ENCODE results near the gene ARVCF. TPM values are rescaled to one million over a fixed set of nuclear protein-coding genes. Genes with fewer than 3 reads are reported as not detected.
"Not testable (repeated sequence)": the region's sequence is repeated elsewhere in the genome, so short reads cannot be mapped to it uniquely, and the experiment has no call there.

ARVCF gene
- total and polyA plus RNA-seq, 2 donors (not counting 1 experiment from before 2014, with no cell fraction given), result 2.2 to 6.7 TPM

DNA sequence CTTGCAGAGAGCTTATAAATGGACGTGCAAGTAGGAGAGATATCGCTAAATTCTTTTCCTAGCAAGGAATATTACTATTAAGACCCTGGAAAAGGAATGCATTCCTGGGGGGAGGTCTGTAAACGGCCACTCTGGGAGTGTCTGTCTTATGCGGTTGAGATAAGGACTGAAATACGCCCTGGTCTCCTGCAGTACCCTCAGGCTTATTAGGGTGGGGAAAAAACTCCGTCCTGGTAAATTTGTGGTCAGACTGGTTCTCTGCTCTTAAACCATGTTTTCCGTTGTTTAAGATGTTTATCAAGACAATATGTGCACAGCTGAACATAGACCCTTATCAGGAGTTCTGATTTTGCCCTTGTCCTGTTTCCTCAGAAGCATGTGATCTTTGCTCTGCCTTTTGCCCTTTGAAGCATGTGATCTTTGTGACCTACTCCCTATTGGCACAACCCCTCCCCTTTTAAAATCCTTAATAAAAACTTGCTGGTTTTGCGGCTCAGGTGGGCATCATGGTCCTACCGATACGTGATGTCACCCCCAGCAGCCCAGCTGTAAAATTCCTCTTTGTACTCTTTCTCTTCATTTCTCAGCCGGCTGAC is 81.4 kb downstream of the ARVCF start:
- ATAC-seq (ENCODE audit: low read depth); H3K27ac Mint-ChIP-seq; H4K20me1 ChIP-seq (ENCODE audit: control insufficient read depth, insufficient read depth, low read length, poor library complexity, severe bottlenecking); DNase-seq; H3K4me3 ChIP-seq (ENCODE audit: control extremely low read depth in 1 of 5, extremely low read depth in 1 of 5, insufficient read depth in 1 of 5, low read depth in 2 of 5, low read length in 4 of 5); H3K27me3 ChIP-seq (replicated peaks in 1 of 4; ENCODE audit: control extremely low read depth in 1 of 4, control insufficient read depth in 3 of 4, insufficient read depth in 4 of 4, low read length in 3 of 4); H3K36me3 ChIP-seq (replicated peaks in 1 of 2; ENCODE audit: control extremely low read depth in 1 of 2, control insufficient read depth in 1 of 2, extremely low read depth in 1 of 2, insufficient read depth in 2 of 2, low read length in 1 of 2); H3K4me3 Mint-ChIP-seq; H3K4me2 ChIP-seq (replicated peaks; ENCODE audit: low read depth, low read length, poor library complexity, severe bottlenecking); H3K9me3 Mint-ChIP-seq (ENCODE audit: insufficient read depth); H3K4me1 ChIP-seq (ENCODE audit: control insufficient read depth in 2 of 2, insufficient read depth in 2 of 2, low read length in 2 of 2); H2AFZ ChIP-seq (ENCODE audit: insufficient read depth, low read depth, low read length, poor library complexity, severe bottlenecking); H3K79me2 ChIP-seq (ENCODE audit: control insufficient read depth, insufficient read depth, low read length); intact Hi-C loops (cut with micrococcal nuclease); H3K9ac ChIP-seq (ENCODE audit: low read length); POLR2A ChIA-PET; CTCF ChIA-PET; H3K4me1 Mint-ChIP-seq; H3K27me3 Mint-ChIP-seq; H3K27ac ChIP-seq (ENCODE audit: low read length in 2 of 2): not testable (repeated sequence)
- WGBS (ENCODE audit: insufficient coverage), result 89% methylated on average over 5 of the region's 11 CpGs
- peaks cover 0 to 15% (median 4%) of the 10 kb centered on the region in 3 donors for H3K9me3 ChIP-seq (ENCODE audit: control extremely low read depth in 1 of 3, control insufficient read depth in 2 of 3, insufficient read depth in 1 of 3, low read length in 2 of 3)

DNA sequence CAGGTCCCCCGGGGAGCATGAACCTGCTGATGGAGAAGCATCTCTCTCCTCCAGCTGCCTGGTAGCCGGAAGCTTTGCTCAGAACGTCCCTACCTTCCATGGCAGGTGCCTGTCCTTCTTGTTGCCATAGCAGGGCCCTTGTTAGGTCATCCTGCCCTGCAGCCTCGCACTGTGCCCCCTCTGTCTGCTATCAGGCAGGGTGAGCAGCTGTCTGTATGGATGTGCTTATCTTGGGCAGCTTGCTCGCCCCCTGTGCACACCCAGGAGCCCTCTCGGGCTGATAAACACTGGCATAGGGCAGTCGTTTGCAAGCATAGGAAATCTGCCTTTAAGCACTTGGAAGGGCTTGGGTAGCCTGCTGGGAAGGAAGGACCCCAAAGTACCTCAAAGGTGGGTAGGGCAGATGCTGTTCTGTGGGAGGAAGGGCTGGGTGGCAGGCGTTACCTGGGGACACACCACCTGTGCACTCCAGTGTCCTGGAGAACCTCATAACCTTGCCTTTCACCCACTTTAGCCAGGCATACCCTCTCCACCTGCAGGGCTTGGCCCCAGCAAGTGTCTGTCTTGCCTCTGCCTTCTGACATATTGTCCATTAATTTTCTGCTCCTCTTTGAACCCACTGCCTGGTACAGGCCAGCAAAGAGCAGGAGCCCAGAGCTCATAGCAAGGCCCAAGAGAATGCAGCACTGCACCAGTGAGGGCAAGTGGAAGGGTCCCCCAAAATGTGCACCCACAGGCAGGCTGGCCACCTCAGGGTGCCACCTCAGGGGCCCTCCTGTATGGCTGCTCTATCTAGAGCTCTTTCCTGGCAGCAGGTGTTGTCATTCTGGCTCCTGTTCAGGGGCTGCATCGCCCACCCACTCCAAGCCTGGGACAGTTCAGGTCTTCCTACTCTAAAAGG is 83.0 kb downstream of the ARVCF start:
- H3K27ac ChIP-seq (ENCODE audit: low read length in 2 of 2), result no peak overlapping the region
- no peak overlapping the region for H2AFZ ChIP-seq (ENCODE audit: insufficient read depth, low read depth, low read length, poor library complexity, severe bottlenecking)
- H3K4me3 ChIP-seq (ENCODE audit: control extremely low read depth in 1 of 5, extremely low read depth in 1 of 5, insufficient read depth in 1 of 5, low read depth in 2 of 5, low read length in 4 of 5), result no peak overlapping the region
- H4K20me1 ChIP-seq (ENCODE audit: control insufficient read depth, insufficient read depth, low read length, poor library complexity, severe bottlenecking), result no peaks in the 10 kb centered on the region
- Mint-ChIP-seq H3K27me3 (no peaks in the 10 kb centered on the region), H3K9me3 (ENCODE audit: insufficient read depth) (no peaks in the 10 kb centered on the region), H3K4me1 (no peaks in the 10 kb centered on the region), H3K4me3 (no peak overlapping the region), H3K27ac (no peak overlapping the region)
- H3K4me2 ChIP-seq (replicated peaks; ENCODE audit: low read depth, low read length, poor library complexity, severe bottlenecking), result no peak overlapping the region
- peaks cover 0 to 15% (median 4%) of the 10 kb centered on the region in 3 donors for H3K9me3 ChIP-seq (ENCODE audit: control extremely low read depth in 1 of 3, control insufficient read depth in 2 of 3, insufficient read depth in 1 of 3, low read length in 2 of 3)
- H3K79me2 ChIP-seq (ENCODE audit: control insufficient read depth, insufficient read depth, low read length), result no peaks in the 10 kb centered on the region
- H3K9ac ChIP-seq (ENCODE audit: low read length), result no peak overlapping the region
- CTCF ChIA-PET, result interaction anchor here (0.6 to 0.8 kb wide), 2 partner anchors 203 to 852 kb away, joined by 3 read pairs; no protein-coding TSS in a partner anchor
- no peaks in the 10 kb centered on the region for H3K27me3 ChIP-seq (replicated peaks in 1 of 4; ENCODE audit: control extremely low read depth in 1 of 4, control insufficient read depth in 3 of 4, insufficient read depth in 4 of 4, low read length in 3 of 4)
- TF ChIP-seq, protein P1, sequence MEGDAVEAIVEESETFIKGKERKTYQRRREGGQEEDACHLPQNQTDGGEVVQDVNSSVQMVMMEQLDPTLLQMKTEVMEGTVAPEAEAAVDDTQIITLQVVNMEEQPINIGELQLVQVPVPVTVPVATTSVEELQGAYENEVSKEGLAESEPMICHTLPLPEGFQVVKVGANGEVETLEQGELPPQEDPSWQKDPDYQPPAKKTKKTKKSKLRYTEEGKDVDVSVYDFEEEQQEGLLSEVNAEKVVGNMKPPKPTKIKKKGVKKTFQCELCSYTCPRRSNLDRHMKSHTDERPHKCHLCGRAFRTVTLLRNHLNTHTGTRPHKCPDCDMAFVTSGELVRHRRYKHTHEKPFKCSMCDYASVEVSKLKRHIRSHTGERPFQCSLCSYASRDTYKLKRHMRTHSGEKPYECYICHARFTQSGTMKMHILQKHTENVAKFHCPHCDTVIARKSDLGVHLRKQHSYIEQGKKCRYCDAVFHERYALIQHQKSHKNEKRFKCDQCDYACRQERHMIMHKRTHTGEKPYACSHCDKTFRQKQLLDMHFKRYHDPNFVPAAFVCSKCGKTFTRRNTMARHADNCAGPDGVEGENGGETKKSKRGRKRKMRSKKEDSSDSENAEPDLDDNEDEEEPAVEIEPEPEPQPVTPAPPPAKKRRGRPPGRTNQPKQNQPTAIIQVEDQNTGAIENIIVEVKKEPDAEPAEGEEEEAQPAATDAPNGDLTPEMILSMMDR (IDR thresholded peaks at IDR 0.05), result no peak
- no peak for TF ChIP-seq EZH2 (IDR thresholded peaks at IDR 0.05; ENCODE audit: borderline replicate concordance, insufficient read depth, low read depth, low read length, poor library complexity, severe bottlenecking)
- no peak for DNase-seq
- no peaks in the 10 kb centered on the region for H3K4me1 ChIP-seq (ENCODE audit: control insufficient read depth in 2 of 2, insufficient read depth in 2 of 2, low read length in 2 of 2)
- POLR2A ChIA-PET, result no interaction called here
- intact Hi-C loops (cut with micrococcal nuclease), result no loop called here
- H3K36me3 ChIP-seq (replicated peaks in 1 of 2; ENCODE audit: control extremely low read depth in 1 of 2, control insufficient read depth in 1 of 2, extremely low read depth in 1 of 2, insufficient read depth in 2 of 2, low read length in 1 of 2), result no peaks in the 10 kb centered on the region
- no peak for ATAC-seq (ENCODE audit: low read depth)
- 90% methylated on average over 8 of the region's 9 CpGs for WGBS (ENCODE audit: insufficient coverage)

All from B cell (primary cell).